HepG2 (cell line): ENCODE results near the gene BDP1. TPM values are rescaled to one million over a fixed set of nuclear protein-coding genes. Genes with fewer than 3 reads are reported as not detected.

Experiments used
- BCL6 ChIP-seq: IDR thresholded peaks from 2 replicates; pipeline ENCODE4 v1.6.1; 2016; ENCODE audit warnings: missing genetic modification reagents, missing compliant biosample characterization
- CHCHD3 ChIP-seq: sonication (generic); formaldehyde crosslinking; IDR thresholded peaks from 2 replicates; pipeline ENCODE4 v1.8.0; 2022; ENCODE audit warnings: mild to moderate bottlenecking, missing genetic modification reagents, moderate library complexity
- FOXK2 ChIP-seq: fragments of 450-650 bp; IDR thresholded peaks from 2 replicates; pipeline ENCODE4 v1.6.1; 2016
- HDAC6 ChIP-seq: fragments of 200-600 bp; sonication (generic); IDR thresholded peaks from 2 replicates; pipeline ENCODE4 v1.7.0; 2017; ENCODE audit warnings: mild to moderate bottlenecking, antibody characterized with exemption, low read length, low read depth
- KLF9 ChIP-seq: IDR thresholded peaks from 2 replicates; pipeline ENCODE4 v1.6.1; 2016; ENCODE audit warnings: low read depth
- NR2F6 ChIP-seq, 2 experiments: IDR thresholded peaks; 2 replicates each; pipeline ENCODE4 v1.6.1; 2016; ENCODE audit warnings: antibody characterized with exemption in 1 of 2, mild to moderate bottlenecking in 1 of 2
- SMYD3 ChIP-seq: sonication (generic); formaldehyde crosslinking; IDR thresholded peaks from 2 replicates; pipeline ENCODE4 v1.8.1; 2023; ENCODE audit warnings: mild to moderate bottlenecking, missing genetic modification reagents
- SNAI1 ChIP-seq: sonication (generic); formaldehyde crosslinking; IDR thresholded peaks from 2 replicates; pipeline ENCODE4 v1.5.0; 2020; ENCODE audit warnings: mild to moderate bottlenecking, missing genetic modification reagents, borderline replicate concordance
- ZBTB42 ChIP-seq: sonication (generic); formaldehyde crosslinking; IDR thresholded peaks from 2 replicates; pipeline ENCODE4 v1.5.0; 2020; ENCODE audit warnings: mild to moderate bottlenecking, missing genetic modification reagents
- ZNF207 ChIP-seq: fragments of 450-650 bp; IDR thresholded peaks from 2 replicates; pipeline ENCODE4 v1.6.1; 2016; ENCODE audit warnings: antibody characterized with exemption, borderline replicate concordance
- ZNF333 ChIP-seq: sonication (generic); formaldehyde crosslinking; IDR thresholded peaks from 2 replicates; pipeline ENCODE4 v1.4.0; 2020; ENCODE audit warnings: mild to moderate bottlenecking, missing genetic modification reagents, borderline replicate concordance
- ZNF607 ChIP-seq: sonication (generic); formaldehyde crosslinking; IDR thresholded peaks from 2 replicates; pipeline ENCODE4 v1.5.1; 2020; ENCODE audit warnings: missing genetic modification reagents, mild to moderate bottlenecking, borderline replicate concordance
- ZNF670 ChIP-seq: sonication (generic); formaldehyde crosslinking; IDR thresholded peaks from 2 replicates; pipeline ENCODE4 v1.8.0; 2022; ENCODE audit warnings: mild to moderate bottlenecking, missing genetic modification reagents, borderline replicate concordance
- ZNF841 ChIP-seq: sonication (generic); formaldehyde crosslinking; IDR thresholded peaks from 2 replicates; pipeline ENCODE4 v1.8.1; 2023; ENCODE audit warnings: missing genetic modification reagents, borderline replicate concordance
- polyA plus RNA-seq, 8 experiments: library from polyadenylated mRNA; depleted of rRNA in 3 of 8; stranded (reverse) in 7 of 8; unstranded in 1 of 8; fragments of >200 nt; fragmentation: Illumina TruSeq in 4 of 8; extraction: Trizol in 4 of 8; gene quantifications; 2 replicates each; pipeline versions ENCODE4 v1.2.1 to v1.2.3, GENCODE V29; 2011 to 2016; ENCODE audit warnings: low read depth in 4 of 8, missing spikeins in 1 of 8, mixed read lengths in 1 of 8; ENCODE audit not compliant: insufficient read depth in 1 of 8
- total RNA-seq, 5 experiments: library from RNA; depleted of rRNA; stranded (reverse); fragments of >200 nt; fragmentation: Illumina TruSeq; extraction: Trizol; gene quantifications; 2 replicates each; pipeline ENCODE4 v1.2.3, GENCODE V29; 2016; ENCODE audit warnings: low read depth in 1 of 5
- TF ChIP-seq, protein P1 (sequence below): sonication (generic); formaldehyde crosslinking; IDR thresholded peaks from 2 replicates; pipeline ENCODE4 v1.5.0; 2020; ENCODE audit warnings: mild to moderate bottlenecking, missing genetic modification reagents, moderate library complexity
- TF ChIP-seq, protein P2 (sequence below): sonication (generic); formaldehyde crosslinking; IDR thresholded peaks from 2 replicates; pipeline ENCODE4 v1.8.1; 2022; ENCODE audit warnings: low read depth, mild to moderate bottlenecking, missing genetic modification reagents
- TF ChIP-seq, protein P3 (sequence below): fragments of 450-650 bp; IDR thresholded peaks from 2 replicates; pipeline ENCODE4 v1.6.1; 2017; ENCODE audit warnings: mild to moderate bottlenecking
- TF ChIP-seq, protein P4 (sequence below): sonication (generic); formaldehyde crosslinking; IDR thresholded peaks from 2 replicates; pipeline ENCODE4 v1.4.0; 2020; ENCODE audit warnings: missing genetic modification reagents

BDP1 gene
- total and polyA plus RNA-seq, 2 of the 13 experiments (the other 11 are each of a cell fraction or from before 2014, with no cell fraction given): 10.2 to 22.4 TPM

DNA sequence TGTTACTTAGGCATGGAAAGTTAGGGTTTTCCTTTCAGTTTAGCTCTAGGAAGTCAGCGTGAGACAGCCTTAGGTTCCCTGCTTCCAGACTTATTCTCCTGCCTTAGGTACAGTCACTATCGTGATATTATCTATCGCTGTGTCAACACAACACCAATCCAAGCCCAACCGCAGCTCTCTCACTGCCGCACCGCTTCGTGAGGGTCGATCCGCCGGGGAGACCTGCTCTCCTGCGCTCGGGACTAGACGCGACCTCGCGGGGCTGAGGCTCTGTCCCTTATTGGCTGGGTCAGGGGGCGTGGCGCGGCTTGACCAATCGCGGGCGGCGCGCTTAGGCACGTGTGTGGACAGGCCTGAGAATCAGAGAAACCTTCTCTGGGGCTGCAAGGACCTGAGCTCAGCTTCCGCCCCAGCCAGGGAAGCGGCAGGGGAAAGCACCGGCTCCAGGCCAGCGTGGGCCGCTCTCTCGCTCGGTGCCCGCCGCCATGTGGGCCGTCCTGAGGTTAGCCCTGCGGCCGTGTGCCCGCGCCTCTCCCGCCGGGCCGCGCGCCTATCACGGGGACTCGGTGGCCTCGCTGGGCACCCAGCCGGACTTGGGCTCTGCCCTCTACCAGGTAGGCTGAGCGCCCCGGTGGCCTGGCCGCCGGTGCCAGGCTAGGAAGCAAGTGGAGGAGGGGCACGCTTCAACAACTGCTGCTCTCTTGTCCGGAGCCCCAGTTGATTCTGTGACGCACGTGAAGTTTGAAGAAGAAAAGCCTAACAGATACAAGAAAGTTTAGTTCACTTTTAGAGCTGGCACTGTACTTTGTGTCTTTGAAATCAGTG is 131.7 kb downstream of the BDP1 start, which contains the start of gene MCCC2 (continued):
- TF ChIP-seq, protein P1, sequence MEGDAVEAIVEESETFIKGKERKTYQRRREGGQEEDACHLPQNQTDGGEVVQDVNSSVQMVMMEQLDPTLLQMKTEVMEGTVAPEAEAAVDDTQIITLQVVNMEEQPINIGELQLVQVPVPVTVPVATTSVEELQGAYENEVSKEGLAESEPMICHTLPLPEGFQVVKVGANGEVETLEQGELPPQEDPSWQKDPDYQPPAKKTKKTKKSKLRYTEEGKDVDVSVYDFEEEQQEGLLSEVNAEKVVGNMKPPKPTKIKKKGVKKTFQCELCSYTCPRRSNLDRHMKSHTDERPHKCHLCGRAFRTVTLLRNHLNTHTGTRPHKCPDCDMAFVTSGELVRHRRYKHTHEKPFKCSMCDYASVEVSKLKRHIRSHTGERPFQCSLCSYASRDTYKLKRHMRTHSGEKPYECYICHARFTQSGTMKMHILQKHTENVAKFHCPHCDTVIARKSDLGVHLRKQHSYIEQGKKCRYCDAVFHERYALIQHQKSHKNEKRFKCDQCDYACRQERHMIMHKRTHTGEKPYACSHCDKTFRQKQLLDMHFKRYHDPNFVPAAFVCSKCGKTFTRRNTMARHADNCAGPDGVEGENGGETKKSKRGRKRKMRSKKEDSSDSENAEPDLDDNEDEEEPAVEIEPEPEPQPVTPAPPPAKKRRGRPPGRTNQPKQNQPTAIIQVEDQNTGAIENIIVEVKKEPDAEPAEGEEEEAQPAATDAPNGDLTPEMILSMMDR (CRISPR knock-in tag): no peak
- TF ChIP-seq, protein P2, sequence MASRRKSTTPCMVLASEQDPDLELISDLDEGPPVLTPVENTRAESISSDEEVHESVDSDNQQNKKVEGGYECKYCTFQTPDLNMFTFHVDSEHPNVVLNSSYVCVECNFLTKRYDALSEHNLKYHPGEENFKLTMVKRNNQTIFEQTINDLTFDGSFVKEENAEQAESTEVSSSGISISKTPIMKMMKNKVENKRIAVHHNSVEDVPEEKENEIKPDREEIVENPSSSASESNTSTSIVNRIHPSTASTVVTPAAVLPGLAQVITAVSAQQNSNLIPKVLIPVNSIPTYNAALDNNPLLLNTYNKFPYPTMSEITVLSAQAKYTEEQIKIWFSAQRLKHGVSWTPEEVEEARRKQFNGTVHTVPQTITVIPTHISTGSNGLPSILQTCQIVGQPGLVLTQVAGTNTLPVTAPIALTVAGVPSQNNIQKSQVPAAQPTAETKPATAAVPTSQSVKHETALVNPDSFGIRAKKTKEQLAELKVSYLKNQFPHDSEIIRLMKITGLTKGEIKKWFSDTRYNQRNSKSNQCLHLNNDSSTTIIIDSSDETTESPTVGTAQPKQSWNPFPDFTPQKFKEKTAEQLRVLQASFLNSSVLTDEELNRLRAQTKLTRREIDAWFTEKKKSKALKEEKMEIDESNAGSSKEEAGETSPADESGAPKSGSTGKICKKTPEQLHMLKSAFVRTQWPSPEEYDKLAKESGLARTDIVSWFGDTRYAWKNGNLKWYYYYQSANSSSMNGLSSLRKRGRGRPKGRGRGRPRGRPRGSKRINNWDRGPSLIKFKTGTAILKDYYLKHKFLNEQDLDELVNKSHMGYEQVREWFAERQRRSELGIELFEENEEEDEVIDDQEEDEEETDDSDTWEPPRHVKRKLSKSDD (CRISPR knock-in tag): peak; percentile 76
- TF ChIP-seq ZNF607: peak; percentile 44
- no peak for TF ChIP-seq KLF9 (CRISPR knock-in tag)
- no peak for TF ChIP-seq NR2F6 (IDR thresholded peaks at IDR 0.05)
- no peak; the same call in 1 of the 2 replicates for TF ChIP-seq NR2F6 (CRISPR knock-in tag; IDR thresholded peaks at IDR 0.05)
- peak; percentile 45; the same call in 1 of the 2 replicates for TF ChIP-seq ZNF670 (CRISPR knock-in tag)
- no peak for TF ChIP-seq ZNF207
- TF ChIP-seq ZNF333 (CRISPR knock-in tag): peak; percentile 68; the same call in 1 of the 2 replicates
- TF ChIP-seq, protein P3, sequence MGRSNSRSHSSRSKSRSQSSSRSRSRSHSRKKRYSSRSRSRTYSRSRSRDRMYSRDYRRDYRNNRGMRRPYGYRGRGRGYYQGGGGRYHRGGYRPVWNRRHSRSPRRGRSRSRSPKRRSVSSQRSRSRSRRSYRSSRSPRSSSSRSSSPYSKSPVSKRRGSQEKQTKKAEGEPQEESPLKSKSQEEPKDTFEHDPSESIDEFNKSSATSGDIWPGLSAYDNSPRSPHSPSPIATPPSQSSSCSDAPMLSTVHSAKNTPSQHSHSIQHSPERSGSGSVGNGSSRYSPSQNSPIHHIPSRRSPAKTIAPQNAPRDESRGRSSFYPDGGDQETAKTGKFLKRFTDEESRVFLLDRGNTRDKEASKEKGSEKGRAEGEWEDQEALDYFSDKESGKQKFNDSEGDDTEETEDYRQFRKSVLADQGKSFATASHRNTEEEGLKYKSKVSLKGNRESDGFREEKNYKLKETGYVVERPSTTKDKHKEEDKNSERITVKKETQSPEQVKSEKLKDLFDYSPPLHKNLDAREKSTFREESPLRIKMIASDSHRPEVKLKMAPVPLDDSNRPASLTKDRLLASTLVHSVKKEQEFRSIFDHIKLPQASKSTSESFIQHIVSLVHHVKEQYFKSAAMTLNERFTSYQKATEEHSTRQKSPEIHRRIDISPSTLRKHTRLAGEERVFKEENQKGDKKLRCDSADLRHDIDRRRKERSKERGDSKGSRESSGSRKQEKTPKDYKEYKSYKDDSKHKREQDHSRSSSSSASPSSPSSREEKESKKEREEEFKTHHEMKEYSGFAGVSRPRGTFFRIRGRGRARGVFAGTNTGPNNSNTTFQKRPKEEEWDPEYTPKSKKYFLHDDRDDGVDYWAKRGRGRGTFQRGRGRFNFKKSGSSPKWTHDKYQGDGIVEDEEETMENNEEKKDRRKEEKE: no peak
- TF ChIP-seq HDAC6: no peak
- TF ChIP-seq FOXK2: no peak
- TF ChIP-seq BCL6: no peak; the same call in none of the 2 replicates
- no peak; the same call in 1 of the 2 replicates for TF ChIP-seq SNAI1 (CRISPR knock-in tag)
- TF ChIP-seq ZBTB42 (CRISPR knock-in tag): no peak
- TF ChIP-seq CHCHD3 (CRISPR knock-in tag): no peak; the same call in 1 of the 2 replicates
- TF ChIP-seq, protein P4, sequence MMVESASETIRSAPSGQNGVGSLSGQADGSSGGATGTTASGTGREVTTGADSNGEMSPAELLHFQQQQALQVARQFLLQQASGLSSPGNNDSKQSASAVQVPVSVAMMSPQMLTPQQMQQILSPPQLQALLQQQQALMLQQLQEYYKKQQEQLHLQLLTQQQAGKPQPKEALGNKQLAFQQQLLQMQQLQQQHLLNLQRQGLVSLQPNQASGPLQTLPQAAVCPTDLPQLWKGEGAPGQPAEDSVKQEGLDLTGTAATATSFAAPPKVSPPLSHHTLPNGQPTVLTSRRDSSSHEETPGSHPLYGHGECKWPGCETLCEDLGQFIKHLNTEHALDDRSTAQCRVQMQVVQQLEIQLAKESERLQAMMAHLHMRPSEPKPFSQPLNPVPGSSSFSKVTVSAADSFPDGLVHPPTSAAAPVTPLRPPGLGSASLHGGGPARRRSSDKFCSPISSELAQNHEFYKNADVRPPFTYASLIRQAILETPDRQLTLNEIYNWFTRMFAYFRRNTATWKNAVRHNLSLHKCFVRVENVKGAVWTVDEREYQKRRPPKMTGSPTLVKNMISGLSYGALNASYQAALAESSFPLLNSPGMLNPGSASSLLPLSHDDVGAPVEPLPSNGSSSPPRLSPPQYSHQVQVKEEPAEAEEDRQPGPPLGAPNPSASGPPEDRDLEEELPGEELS (CRISPR knock-in tag): no peak
- TF ChIP-seq SMYD3 (CRISPR knock-in tag): 0 out of 2 replicates have a peak, but pooled peaks have one; percentile 17
- no peak for TF ChIP-seq ZNF841 (CRISPR knock-in tag)
